DND-41 (cell line): ENCODE measurements around the gene THYN1.
"Not testable (repeated sequence)": the region's sequence is repeated elsewhere in the genome, so short reads cannot be mapped to it uniquely, and the experiment has no call there.

ENCODE experiments used
- ATAC-seq: fragments of 200-7000 bp; cut with Tn5 transposase; 3 replicates; pipeline ENCODE4 v1.9.1; 2021; ENCODE audit warnings: low read depth; ENCODE audit not compliant: insufficient read depth
- DNase-seq: peaks from one replicate; pipeline ENCODE4 v3.0.0-alpha.2; 2020
- H2AFZ ChIP-seq: 2 replicates; pipeline ENCODE4 v1.6.0; 2012; ENCODE audit warnings: low read depth, low read length
- H3K27ac ChIP-seq: 2 replicates; pipeline ENCODE4 v1.5.1; 2012; ENCODE audit warnings: low read length, inconsistent platforms
- H3K27me3 ChIP-seq: fragments of 200-600 bp; sonication (generic); 2 replicates; pipeline ENCODE4 v1.6.0; 2012; ENCODE audit warnings: low read length, mild to moderate bottlenecking, inconsistent platforms; ENCODE audit not compliant: insufficient read depth, poor library complexity
- H3K36me3 ChIP-seq: 2 replicates; pipeline ENCODE4 v1.5.1; 2012; ENCODE audit warnings: low read length, inconsistent platforms; ENCODE audit not compliant: insufficient read depth
- H3K4me1 ChIP-seq: 2 replicates; pipeline ENCODE4 v1.5.1; 2012; ENCODE audit warnings: mild to moderate bottlenecking, low read length; ENCODE audit not compliant: insufficient read depth
- H3K4me2 ChIP-seq: 2 replicates; pipeline ENCODE4 v1.6.0; 2012; ENCODE audit warnings: mild to moderate bottlenecking, moderate library complexity, low read length, inconsistent platforms; ENCODE audit not compliant: insufficient read depth
- H3K4me3 ChIP-seq, 2 experiments: fragments of 200-600 bp in 1 of 2; shearing (Covaris generic) in 1 of 2; 2 replicates each; pipeline ENCODE4 v1.5.1; 2012 to 2016; ENCODE audit warnings: inconsistent platforms in 2 of 2, low read length in 2 of 2, mild to moderate bottlenecking in 2 of 2, low read depth in 1 of 2, moderate library complexity in 1 of 2
- H3K79me2 ChIP-seq: 2 replicates; pipeline ENCODE4 v1.6.0; 2012; ENCODE audit warnings: low read length, inconsistent platforms; ENCODE audit not compliant: insufficient read depth
- H3K9ac ChIP-seq: 2 replicates; pipeline ENCODE4 v1.6.0; 2012; ENCODE audit warnings: low read depth, mild to moderate bottlenecking, inconsistent platforms, low read length, moderate library complexity
- H3K9me3 ChIP-seq: 2 replicates; pipeline ENCODE4 v1.5.1; 2012; ENCODE audit warnings: low read length, moderate library complexity, mild to moderate bottlenecking, inconsistent platforms; ENCODE audit not compliant: insufficient read depth, severe bottlenecking
- H4K20me1 ChIP-seq: 2 replicates; pipeline ENCODE4 v1.6.0; 2012; ENCODE audit warnings: low read length; ENCODE audit not compliant: insufficient read depth
- EZH2 ChIP-seq: IDR thresholded peaks from 3 replicates; pipeline ENCODE4 v1.6.1; 2012; ENCODE audit warnings: borderline replicate concordance, low read depth, mild to moderate bottlenecking, moderate library complexity, low read length, inconsistent platforms; ENCODE audit not compliant: severe bottlenecking
- TF ChIP-seq, protein P1 (sequence below): IDR thresholded peaks from 2 replicates; pipeline ENCODE4 v1.5.1; 2012; ENCODE audit warnings: borderline replicate concordance, low read length, moderate library complexity, mild to moderate bottlenecking; ENCODE audit not compliant: poor library complexity, severe bottlenecking; ENCODE audit errors: extremely low read depth

The THYN1 gene

GRCh38 chr11:134260503-134260902 is 7.4 kb upstream of the THYN1 start:
- H3K36me3 ChIP-seq = peaks cover 75% of the 10 kb centered on the region
- DNase-seq = no peak

DNA sequence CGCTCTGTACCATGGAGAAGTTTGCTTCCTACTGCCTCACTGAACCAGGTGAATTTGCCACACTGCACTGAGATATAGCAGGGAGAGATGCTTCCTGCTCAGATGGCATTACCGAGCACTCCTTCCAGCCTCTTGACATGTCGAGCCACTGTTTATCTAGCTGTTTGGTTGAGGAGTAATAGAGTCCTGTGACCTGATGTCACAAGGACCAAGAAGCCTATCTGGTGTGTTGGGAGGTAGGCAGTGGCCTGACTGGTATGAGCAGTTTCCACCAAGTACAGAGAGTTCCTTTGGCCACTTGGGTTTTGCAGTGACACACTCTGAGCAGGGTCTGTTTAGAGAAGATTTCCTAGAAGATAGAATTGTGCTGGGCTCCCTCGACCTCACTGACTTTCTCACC is 5.4 kb upstream of the THYN1 start:
- Histone ChIP-seq H3K79me2 (peaks cover 27% of the 10 kb centered on the region), H3K4me3 (no peak overlapping the region), H3K36me3 (peaks cover 66% of the 10 kb centered on the region), H3K4me1 (peaks cover 40% of the 10 kb centered on the region), H3K9ac (no peak overlapping the region), H3K9me3 (no peaks in the 10 kb centered on the region), H3K27ac (no peak overlapping the region), H3K27me3 (no peaks in the 10 kb centered on the region), H4K20me1 (peaks cover 14% of the 10 kb centered on the region; the same call in 1 of the 2 replicates), H3K4me2 (no peak overlapping the region), H2AFZ (no peak overlapping the region)
- DNase-seq = no peak
- no peak for TF ChIP-seq EZH2
- TF ChIP-seq, protein P1, sequence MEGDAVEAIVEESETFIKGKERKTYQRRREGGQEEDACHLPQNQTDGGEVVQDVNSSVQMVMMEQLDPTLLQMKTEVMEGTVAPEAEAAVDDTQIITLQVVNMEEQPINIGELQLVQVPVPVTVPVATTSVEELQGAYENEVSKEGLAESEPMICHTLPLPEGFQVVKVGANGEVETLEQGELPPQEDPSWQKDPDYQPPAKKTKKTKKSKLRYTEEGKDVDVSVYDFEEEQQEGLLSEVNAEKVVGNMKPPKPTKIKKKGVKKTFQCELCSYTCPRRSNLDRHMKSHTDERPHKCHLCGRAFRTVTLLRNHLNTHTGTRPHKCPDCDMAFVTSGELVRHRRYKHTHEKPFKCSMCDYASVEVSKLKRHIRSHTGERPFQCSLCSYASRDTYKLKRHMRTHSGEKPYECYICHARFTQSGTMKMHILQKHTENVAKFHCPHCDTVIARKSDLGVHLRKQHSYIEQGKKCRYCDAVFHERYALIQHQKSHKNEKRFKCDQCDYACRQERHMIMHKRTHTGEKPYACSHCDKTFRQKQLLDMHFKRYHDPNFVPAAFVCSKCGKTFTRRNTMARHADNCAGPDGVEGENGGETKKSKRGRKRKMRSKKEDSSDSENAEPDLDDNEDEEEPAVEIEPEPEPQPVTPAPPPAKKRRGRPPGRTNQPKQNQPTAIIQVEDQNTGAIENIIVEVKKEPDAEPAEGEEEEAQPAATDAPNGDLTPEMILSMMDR = no peak
- no peak for ATAC-seq

More at GRCh38 chr11:134260503-134260902, 7.4 kb upstream of the THYN1 start:
- Histone ChIP-seq H3K27ac (peak overlapping the region; percentile 46), H4K20me1 (peaks cover 12% of the 10 kb centered on the region; the same call in 1 of the 2 replicates), H3K4me2 (no peak overlapping the region), H3K9ac (no peak overlapping the region), H3K4me1 (peaks cover 24% of the 10 kb centered on the region), H3K4me3 (no peak overlapping the region), H3K79me2 (peaks cover 13% of the 10 kb centered on the region; the same call in 1 of the 2 replicates), H3K9me3 (no peaks in the 10 kb centered on the region), H3K27me3 (no peaks in the 10 kb centered on the region), H2AFZ (no peak overlapping the region)
- TF ChIP-seq, protein P1 = no peak
- no peak for TF ChIP-seq EZH2
- ATAC-seq = peak; percentile 49

GRCh38 chr11:134257101-134257500 is 3.9 kb upstream of the THYN1 start:
- peaks cover 38% of the 10 kb centered on the region for H3K79me2 ChIP-seq
- H3K9ac ChIP-seq = no peak overlapping the region
- TF ChIP-seq EZH2 = no peak
- TF ChIP-seq, protein P1 = no peak
- H3K27me3 ChIP-seq = no peaks in the 10 kb centered on the region
- DNase-seq (no peak), ATAC-seq (no peak)
- no peak overlapping the region for H3K4me3 ChIP-seq
- H3K4me1 ChIP-seq = peaks cover 43% of the 10 kb centered on the region
- H3K9me3 ChIP-seq = no peaks in the 10 kb centered on the region
- peaks cover 51% of the 10 kb centered on the region for H3K36me3 ChIP-seq
- H3K4me2 ChIP-seq = no peak overlapping the region
- H4K20me1 ChIP-seq = peaks cover 12% of the 10 kb centered on the region; the same call in 1 of the 2 replicates
- H3K27ac ChIP-seq = no peak overlapping the region
- no peak overlapping the region for H2AFZ ChIP-seq

DNA sequence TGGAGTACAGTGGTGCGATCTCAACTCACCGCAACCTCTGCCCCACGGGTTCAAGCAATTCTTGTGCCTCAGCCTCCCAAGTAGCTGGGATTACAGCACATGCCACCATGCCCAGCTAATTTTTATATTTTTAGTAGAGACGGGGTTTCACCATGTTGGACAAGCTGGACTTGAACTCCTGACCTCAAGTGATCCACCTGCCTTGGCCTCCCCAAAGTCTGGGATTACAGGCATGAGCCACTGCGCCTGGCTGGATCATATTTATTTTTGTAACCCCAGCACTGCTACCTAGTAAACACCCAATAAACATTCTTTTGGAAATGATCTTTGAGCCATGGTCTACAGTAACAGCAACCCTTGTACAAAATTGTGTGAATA is 2.0 kb upstream of the THYN1 start:
- H3K9ac ChIP-seq, H3K27me3 ChIP-seq, H4K20me1 ChIP-seq, H3K27ac ChIP-seq, H3K9me3 ChIP-seq, H3K4me3 ChIP-seq, DNase-seq, ATAC-seq, H2AFZ ChIP-seq: not testable (repeated sequence)
- Histone ChIP-seq H3K4me1 (peaks cover 40% of the 10 kb centered on the region), H3K36me3 (peaks cover 47% of the 10 kb centered on the region), H3K4me2 (peak overlapping the region; percentile 81), H3K79me2 (peaks cover 46% of the 10 kb centered on the region)
